B cell (primary cell): ENCODE results near the gene TUT4. TPM values are rescaled to one million over a fixed set of nuclear protein-coding genes. Genes with fewer than 3 reads are reported as not detected.
A peak's percentile ranks its signal among the peaks of the same experiment; 100 is the strongest.

ENCODE experiments used
- ATAC-seq: fragments of 200-7000 bp; cut with Tn5 transposase; one replicate; pipeline ENCODE4 v1.10.0; 2021; ENCODE audit warnings: low read depth, mild to moderate bottlenecking, moderate number of reproducible peaks, moderate library complexity
- CTCF ChIA-PET: fragments of 350-600 bp; sonication (Branson Sonifier 250); formaldehyde crosslinking; loops from one replicate; lab custom pipeline; 2021; ENCODE audit warnings: antibody characterized with exemption, inconsistent platforms; lab: Charles Lee
- POLR2A ChIA-PET: fragments of 350-600 bp; sonication (Branson Sonifier 250); formaldehyde crosslinking; loops from one replicate; lab custom pipeline; 2021; ENCODE audit warnings: antibody characterized with exemption; lab: Charles Lee
- DNase-seq: peaks from one replicate; pipeline ENCODE4 v3.0.0; 2013
- H2AFZ ChIP-seq: 2 replicates; pipeline ENCODE4 v1.6.1; 2012; ENCODE audit warnings: mild to moderate bottlenecking, low read depth, low read length; ENCODE audit not compliant: insufficient read depth, poor library complexity, severe bottlenecking
- H3K27ac ChIP-seq, 2 donors: 1 replicate in 1 of 2; 2 replicates in 1 of 2; pipeline ENCODE4 v1.5.1; 2012 to 2013; ENCODE audit warnings: low read length in 2 of 2, mild to moderate bottlenecking in 2 of 2, moderate library complexity in 1 of 2
- H3K27me3 ChIP-seq, 4 experiments: fragments of 200-600 bp in 1 of 4; sonication (generic) in 1 of 4; replicated peaks in 1 of 4; 1 replicate in 2 of 4; 2 replicates in 2 of 4; pipeline versions ENCODE4 v1.6.1 to v1.7.0; 2013 to 2016; ENCODE audit warnings: low read length in 3 of 4, mild to moderate bottlenecking in 2 of 4, mixed read lengths in 1 of 4, moderate library complexity in 1 of 4; ENCODE audit not compliant: insufficient read depth in 4 of 4, control insufficient read depth in 3 of 4; ENCODE audit errors: control extremely low read depth in 1 of 4
- H3K36me3 ChIP-seq, 2 experiments: replicated peaks in 1 of 2; 1 replicate in 1 of 2; 2 replicates in 1 of 2; pipeline versions ENCODE4 v1.6.1 to v1.7.1; 2013; ENCODE audit warnings: low read length in 1 of 2; ENCODE audit not compliant: insufficient read depth in 2 of 2, control insufficient read depth in 1 of 2; ENCODE audit errors: control extremely low read depth in 1 of 2, extremely low read depth in 1 of 2
- H3K4me1 ChIP-seq, 2 donors: fragments of 200-600 bp in 1 of 2; sonication (generic) in 1 of 2; 1 replicate in 1 of 2; 2 replicates in 1 of 2; pipeline versions ENCODE4 v1.5.1 to v1.6.1; 2013 to 2017; ENCODE audit warnings: low read length in 2 of 2; ENCODE audit not compliant: control insufficient read depth in 2 of 2, insufficient read depth in 2 of 2
- H3K4me2 ChIP-seq: replicated peaks from 2 replicates; pipeline ENCODE3; 2012; ENCODE audit warnings: mild to moderate bottlenecking, low read depth, low read length; ENCODE audit not compliant: poor library complexity, severe bottlenecking
- H3K4me3 ChIP-seq, 5 experiments: fragments of 200-600 bp in 1 of 5; sonication (generic) in 1 of 5; 1 replicate in 3 of 5; 2 replicates in 2 of 5; pipeline versions ENCODE4 v1.5.1 to v1.7.0; 2011 to 2016; ENCODE audit warnings: low read length in 4 of 5, mild to moderate bottlenecking in 4 of 5, low read depth in 2 of 5, control low read depth in 1 of 5, moderate library complexity in 1 of 5; ENCODE audit not compliant: insufficient read depth in 1 of 5; ENCODE audit errors: control extremely low read depth in 1 of 5, extremely low read depth in 1 of 5
- H3K79me2 ChIP-seq: fragments of 200-600 bp; sonication (generic); one replicate; pipeline ENCODE4 v1.6.0; 2016; ENCODE audit warnings: low read length; ENCODE audit not compliant: control insufficient read depth, insufficient read depth
- H3K9ac ChIP-seq: fragments of 200-600 bp; sonication (generic); 2 replicates; pipeline ENCODE4 v1.6.1; 2017; ENCODE audit warnings: mild to moderate bottlenecking, low read length, moderate library complexity
- H3K9me3 ChIP-seq, 3 donors: one replicate each; pipeline versions ENCODE4 v1.6.1 to v1.7.1; 2013; ENCODE audit warnings: low read length in 2 of 3; ENCODE audit not compliant: control insufficient read depth in 2 of 3, insufficient read depth in 1 of 3; ENCODE audit errors: control extremely low read depth in 1 of 3
- H4K20me1 ChIP-seq: 2 replicates; pipeline ENCODE4 v1.6.0; 2012; ENCODE audit warnings: mild to moderate bottlenecking, low read length; ENCODE audit not compliant: insufficient read depth, control insufficient read depth, poor library complexity, severe bottlenecking
- H3K27ac Mint-ChIP-seq: one replicate; pipeline ENCODE4 v1.8.0; 2021; ENCODE audit warnings: mixed read lengths
- H3K27me3 Mint-ChIP-seq: one replicate; pipeline ENCODE4 v1.8.0; 2021; ENCODE audit warnings: mixed read lengths
- H3K4me1 Mint-ChIP-seq: one replicate; pipeline ENCODE4 v1.8.0; 2021; ENCODE audit warnings: mixed read lengths
- H3K4me3 Mint-ChIP-seq: one replicate; pipeline ENCODE4 v1.8.0; 2021; ENCODE audit warnings: mixed read lengths
- H3K9me3 Mint-ChIP-seq: one replicate; pipeline ENCODE4 v1.8.0; 2022; ENCODE audit warnings: mixed read lengths; ENCODE audit not compliant: insufficient read depth
- CTCF ChIP-seq: fragments of 200-600 bp; IDR thresholded peaks from one replicate; pipeline ENCODE4 v1.8.0; 2022; ENCODE audit warnings: antibody characterized with exemption, mild to moderate bottlenecking
- EZH2 ChIP-seq: IDR thresholded peaks from 2 replicates; pipeline ENCODE4 v1.6.1; 2012; ENCODE audit warnings: borderline replicate concordance, low read depth, mild to moderate bottlenecking, moderate library complexity, low read length; ENCODE audit not compliant: insufficient read depth, poor library complexity, severe bottlenecking
- WGBS: methylation state at CpG from one replicate; pipeline ENCODE4 v1.1.5; 2013; ENCODE audit warnings: missing lambda C conversion rate; ENCODE audit not compliant: insufficient coverage; 5-methylcytosine and 5-hydroxymethylcytosine counted together
- intact Hi-C: fragments of 100-400 bp; cut with micrococcal nuclease; formaldehyde crosslinking; loops from one replicate; pipeline ENCODE4 v1.10.0; 2022
- polyA plus RNA-seq: library from polyadenylated mRNA; depleted of rRNA; stranded (reverse); fragments of >200 nt; gene quantifications from 2 replicates; pipeline ENCODE4 v1.2.3, GENCODE V29; 2012
- total RNA-seq, 2 donors: library from RNA; stranded (reverse); fragments of 120-200 nt in 1 of 2; gene quantifications; 1 replicate in 1 of 2; 2 replicates in 1 of 2; pipeline versions ENCODE4 v1.2.3 to v1.2.4, GENCODE V29; 2013 to 2022

Gene TUT4
- total and polyA plus RNA-seq, 2 donors (not counting 1 experiment from before 2014, with no cell fraction given): 76.6 to 248 TPM

- Histone ChIP-seq H4K20me1 (peaks cover 8% of the 10 kb centered on the region), H3K4me2 (peak overlapping the region; percentile 92), H3K4me1 (peaks cover 28 to 31% of the 10 kb centered on the region in 2 donors), H3K27me3 (no peaks in the 10 kb centered on the region), H3K4me3 (no peak overlapping the region), H3K79me2 (peaks cover 65% of the 10 kb centered on the region), H3K36me3 (no peaks in the 10 kb centered on the region), H3K9me3 (peaks cover 0 to 5% (median 0%) of the 10 kb centered on the region in 3 donors), H3K9ac (no peak overlapping the region), H3K27ac (peak overlapping the region in 1 of 2 donors; percentile 32), H2AFZ (no peak overlapping the region)
- no peak for TF ChIP-seq CTCF
- TF ChIP-seq EZH2: no peak
- Mint-ChIP-seq H3K9me3 (no peaks in the 10 kb centered on the region), H3K27me3 (no peaks in the 10 kb centered on the region), H3K4me1 (peaks cover 49% of the 10 kb centered on the region), H3K4me3 (peak overlapping the region; percentile 75), H3K27ac (peak overlapping the region; percentile 75)
- intact Hi-C loops: loop anchor here (5.0 kb wide), 3 partner anchors 33 to 673 kb away; partner anchors contain the start of genes BTF3L4, NRDC and TXNDC12
- WGBS: 93% methylated on average over 3 of the region's 7 CpGs
- ChIA-PET CTCF (interaction anchor here (0.6 to 1.0 kb wide), 4 partner anchors 20 to 143 kb away, joined by 3 to 4 read pairs (median 3); no protein-coding TSS in a partner anchor), POLR2A (interaction anchor here (0.6 kb wide), 2 partner anchors 71 to 208 kb away, joined by 3 to 5 read pairs; no protein-coding TSS in a partner anchor)
- ATAC-seq (no peak), DNase-seq (no peak)
Observed at GRCh38 chr1:52550447-52550846, 2.4 kb downstream of the TUT4 start.

- POLR2A ChIA-PET: interaction anchor here (0.6 to 2.2 kb wide), 2 partner anchors 8 to 84 kb away, joined by 7 to 8 read pairs; partner anchors contain the start of gene SHISAL2A
- Mint-ChIP-seq H3K27me3 (no peaks in the 10 kb centered on the region), H3K27ac (peak overlapping the region; percentile 15), H3K4me3 (no peak overlapping the region), H3K9me3 (no peaks in the 10 kb centered on the region), H3K4me1 (peaks cover 42% of the 10 kb centered on the region)
- TF ChIP-seq CTCF: no peak
- no peak for TF ChIP-seq EZH2
- no peak overlapping the region for H3K9ac ChIP-seq
- no peak overlapping the region for H3K4me3 ChIP-seq
- intact Hi-C loops: loop anchor here (2.0 kb wide), 1 partner anchor 18 kb away; no protein-coding TSS in a partner anchor
- H3K36me3 ChIP-seq: no peaks in the 10 kb centered on the region
- ATAC-seq: no peak
- CTCF ChIA-PET: interaction anchor here (1.3 kb wide), 1 partner anchor 137 kb away, joined by 3 read pairs; no protein-coding TSS in a partner anchor
- no peaks in the 10 kb centered on the region for H3K27me3 ChIP-seq
- peaks cover 18% of the 10 kb centered on the region for H4K20me1 ChIP-seq
- H3K27ac ChIP-seq: no peak overlapping the region
- no peak overlapping the region for H3K4me2 ChIP-seq
- no peak overlapping the region for H2AFZ ChIP-seq
- no peak for DNase-seq
- peaks cover 25 to 26% of the 10 kb centered on the region in 2 donors for H3K4me1 ChIP-seq
- peaks cover 0 to 10% (median 0%) of the 10 kb centered on the region in 3 donors for H3K9me3 ChIP-seq
- H3K79me2 ChIP-seq: peaks cover 77% of the 10 kb centered on the region
Observed at GRCh38 chr1:52549267-52549666, 3.6 kb downstream of the TUT4 start.
